GM10266 (cell line): ENCODE results near the gene CCDC85A.

Experiments
- DNase-seq: peaks from one replicate; pipeline ENCODE4 v3.0.0; 2012; ENCODE audit errors: extremely low spot score
- CTCF ChIP-seq: IDR thresholded peaks from 2 replicates; pipeline ENCODE4 v1.5.1; 2012; ENCODE audit warnings: mild to moderate bottlenecking, low read depth; ENCODE audit not compliant: control insufficient read depth, insufficient read depth; ENCODE audit errors: missing control alignments

CCDC85A gene

GRCh38 chr2:56285224-56285623 is 101.4 kb downstream of the CCDC85A start:
- DNase-seq: no peak
- no peak for TF ChIP-seq CTCF

GRCh38 chr2:56286936-56287335 is 103.1 kb downstream of the CCDC85A start:
- DNase-seq: no peak
- TF ChIP-seq CTCF: no peak

- no peak for DNase-seq
- no peak for TF ChIP-seq CTCF
Observed at GRCh38 chr2:56287508-56287907, 103.7 kb downstream of the CCDC85A start.

DNA sequence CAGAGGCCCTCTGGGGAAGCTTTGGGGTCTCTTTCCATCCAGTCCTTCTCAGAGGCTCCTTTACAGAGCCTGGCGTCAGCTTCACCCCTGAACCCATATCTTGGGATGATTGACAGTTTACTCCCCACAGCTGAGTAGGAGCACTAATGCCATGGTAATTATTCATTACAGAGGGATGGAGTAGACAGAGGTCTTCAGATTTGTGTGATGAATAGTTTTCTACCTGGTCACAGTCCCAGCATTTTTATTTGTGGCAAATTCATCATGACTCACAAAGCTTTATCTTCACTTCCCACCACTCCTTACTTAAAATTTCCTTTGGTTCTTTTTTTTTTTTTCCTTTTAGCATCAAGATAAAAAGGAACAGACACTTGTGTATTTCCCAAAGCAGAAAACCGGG is 104.2 kb downstream of the CCDC85A start:
- no peak for DNase-seq

DNA sequence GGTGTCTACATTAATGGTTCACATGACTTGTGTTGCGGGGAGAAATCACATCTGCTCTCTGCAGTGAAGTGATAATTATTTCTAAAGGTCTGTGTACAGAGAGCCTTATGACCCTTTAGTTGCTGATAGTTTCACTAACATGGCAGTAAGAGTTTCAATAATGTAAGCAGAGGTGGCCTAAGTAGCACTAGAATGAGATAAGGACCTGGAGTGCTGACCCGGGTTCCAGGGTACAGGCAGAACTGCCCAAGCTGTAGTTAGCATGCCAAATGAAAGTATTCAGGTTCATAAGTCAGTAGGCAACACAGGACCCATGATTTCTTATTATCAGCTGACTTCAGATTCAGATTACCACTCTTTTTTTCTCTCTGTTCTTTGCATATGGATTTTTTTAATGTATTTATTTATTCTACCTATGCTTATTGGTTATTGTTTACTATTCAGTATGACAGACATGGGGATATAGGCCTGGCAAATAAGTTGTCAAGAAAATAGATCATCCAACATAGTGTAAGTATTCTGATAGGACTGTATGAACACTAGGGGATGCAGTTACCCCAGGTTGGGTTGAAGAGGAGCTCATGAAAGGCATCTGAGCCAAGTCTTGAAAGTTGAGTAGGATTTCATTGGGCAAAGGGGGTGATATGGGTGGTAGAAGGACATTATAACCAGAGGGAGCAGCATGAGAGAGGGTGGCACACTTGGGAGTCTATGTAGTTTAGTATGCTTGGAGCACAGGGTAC is 105.2 kb downstream of the CCDC85A start:
- no peak for DNase-seq
- peak; percentile 4 for TF ChIP-seq CTCF

More for the DNA sequence above, 104.2 kb downstream of the CCDC85A start:
- TF ChIP-seq CTCF: no peak

- DNase-seq: no peak
- no peak for TF ChIP-seq CTCF
Observed at GRCh38 chr2:56291711-56292110, 107.9 kb downstream of the CCDC85A start.

DNA sequence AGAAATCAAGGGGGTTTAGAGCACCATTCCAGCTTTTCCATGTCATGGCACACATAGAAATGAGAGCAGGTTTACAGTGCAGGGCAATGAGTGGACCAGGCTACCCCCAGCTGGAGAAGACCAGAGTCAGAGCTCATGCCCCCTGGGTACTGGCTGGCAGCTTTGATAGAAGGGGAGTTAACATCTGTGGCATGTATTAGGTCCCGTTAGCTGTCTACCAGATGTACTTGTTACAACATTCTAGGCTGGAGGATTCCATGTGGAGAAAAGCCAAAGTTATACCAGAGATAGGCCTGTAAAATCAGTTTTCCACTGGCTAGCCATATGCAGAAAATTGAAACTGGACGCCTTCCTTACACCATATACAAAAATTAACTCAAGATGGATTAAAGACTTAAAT is 109.2 kb downstream of the CCDC85A start:
- no peak for DNase-seq
- TF ChIP-seq CTCF: no peak
